SK-N-SH treated with all-trans-retinoic acid at 6 μM for 48 hours (cell line): Measurements from ENCODE around the gene CELF1.

Experiments
- ATAC-seq: fragments of 200-7000 bp; cut with Tn5 transposase; 3 replicates; pipeline ENCODE4 v1.9.1; 2020; ENCODE audit warnings: mild to moderate bottlenecking, moderate library complexity
- ARNTL ChIP-seq: fragments of 450-650 bp; formaldehyde crosslinking; IDR thresholded peaks from 2 replicates; pipeline ENCODE4 v1.5.0; 2020; ENCODE audit warnings: low read depth, mild to moderate bottlenecking, moderate library complexity, borderline replicate concordance
- BACH2 ChIP-seq: fragments of 250-450 bp; sonication (Bioruptor Pico); IDR thresholded peaks from 2 replicates; pipeline ENCODE4 v1.9.0; 2021; ENCODE audit warnings: mild to moderate bottlenecking, borderline replicate concordance
- CREB5 ChIP-seq: fragments of 250-450 bp; sonication (Bioruptor Pico); IDR thresholded peaks from 2 replicates; pipeline ENCODE4 v1.5.1; 2020; ENCODE audit warnings: low read depth, mild to moderate bottlenecking, moderate library complexity
- CSDC2 ChIP-seq: fragments of 250-450 bp; sonication (Bioruptor Pico); IDR thresholded peaks from 2 replicates; pipeline ENCODE4 v1.5.0; 2020; ENCODE audit warnings: mild to moderate bottlenecking, moderate library complexity
- ISL1 ChIP-seq: fragments of 250-450 bp; sonication (Bioruptor Pico); IDR thresholded peaks from 2 replicates; pipeline ENCODE4 v2.1.2; 2022; ENCODE audit warnings: mild to moderate bottlenecking, moderate library complexity
- PPARA ChIP-seq: fragments of 250-450 bp; sonication (Bioruptor Pico); IDR thresholded peaks from 2 replicates; pipeline ENCODE4 v1.5.0; 2020; ENCODE audit warnings: mild to moderate bottlenecking, borderline replicate concordance
- RARB ChIP-seq: fragments of 250-450 bp; sonication (Bioruptor Pico); IDR thresholded peaks from 2 replicates; pipeline ENCODE4 v1.8.0; 2021; ENCODE audit warnings: mild to moderate bottlenecking, moderate library complexity
- SNAI2 ChIP-seq: fragments of 250-450 bp; sonication (Bioruptor Pico); IDR thresholded peaks from 2 replicates; pipeline ENCODE4 v1.5.0; 2020; ENCODE audit warnings: mild to moderate bottlenecking, moderate library complexity
- TCF4 ChIP-seq: fragments of 250-450 bp; sonication (Bioruptor Pico); IDR thresholded peaks from 2 replicates; pipeline ENCODE4 v1.8.0; 2021; ENCODE audit warnings: mild to moderate bottlenecking, moderate library complexity, borderline replicate concordance
- TOX ChIP-seq: fragments of 250-450 bp; sonication (Bioruptor Pico); IDR thresholded peaks from 2 replicates; pipeline ENCODE4 v1.8.0; 2021; ENCODE audit warnings: mild to moderate bottlenecking, moderate library complexity, borderline replicate concordance
- ZC3H10 ChIP-seq: fragments of 250-450 bp; sonication (Bioruptor Pico); IDR thresholded peaks from 2 replicates; pipeline ENCODE4 v1.5.1; 2021; ENCODE audit warnings: mild to moderate bottlenecking, moderate library complexity
- ZFP3 ChIP-seq: fragments of 250-450 bp; sonication (Bioruptor Pico); IDR thresholded peaks from 2 replicates; pipeline ENCODE4 v1.5.0; 2020; ENCODE audit warnings: mild to moderate bottlenecking, moderate library complexity
- ZFP30 ChIP-seq: fragments of 450-650 bp; formaldehyde crosslinking; IDR thresholded peaks from 2 replicates; pipeline ENCODE4 v1.5.0; 2022; ENCODE audit warnings: mild to moderate bottlenecking, moderate library complexity
- ZNF565 ChIP-seq: fragments of 450-650 bp; formaldehyde crosslinking; conservative IDR thresholded peaks from 2 replicates; pipeline ENCODE4 v1.5.0; 2020; ENCODE audit warnings: low read depth, mild to moderate bottlenecking, moderate library complexity
- ZNF70 ChIP-seq: fragments of 450-650 bp; formaldehyde crosslinking; IDR thresholded peaks from 2 replicates; pipeline ENCODE4 v1.5.0; 2020; ENCODE audit warnings: mild to moderate bottlenecking, moderate library complexity
- ZNF8 ChIP-seq: fragments of 450-650 bp; formaldehyde crosslinking; IDR thresholded peaks from 2 replicates; pipeline ENCODE4 v1.5.0; 2020; ENCODE audit warnings: mild to moderate bottlenecking, moderate library complexity
- TF ChIP-seq, protein P1 (sequence below): fragments of 250-450 bp; sonication (Bioruptor Pico); IDR thresholded peaks from 2 replicates; pipeline ENCODE4 v1.5.1; 2021; ENCODE audit warnings: mild to moderate bottlenecking, moderate library complexity
- TF ChIP-seq, protein P2 (sequence below): fragments of 250-450 bp; sonication (Bioruptor Pico); IDR thresholded peaks from 2 replicates; pipeline ENCODE4 v1.8.0; 2021; ENCODE audit warnings: low read depth, mild to moderate bottlenecking, moderate library complexity, borderline replicate concordance
- TF ChIP-seq, protein P3 (sequence below): fragments of 250-450 bp; sonication (Bioruptor Pico); IDR thresholded peaks from 2 replicates; pipeline ENCODE4 v1.8.0; 2020; ENCODE audit warnings: mild to moderate bottlenecking, moderate library complexity, borderline replicate concordance

Gene CELF1

DNA sequence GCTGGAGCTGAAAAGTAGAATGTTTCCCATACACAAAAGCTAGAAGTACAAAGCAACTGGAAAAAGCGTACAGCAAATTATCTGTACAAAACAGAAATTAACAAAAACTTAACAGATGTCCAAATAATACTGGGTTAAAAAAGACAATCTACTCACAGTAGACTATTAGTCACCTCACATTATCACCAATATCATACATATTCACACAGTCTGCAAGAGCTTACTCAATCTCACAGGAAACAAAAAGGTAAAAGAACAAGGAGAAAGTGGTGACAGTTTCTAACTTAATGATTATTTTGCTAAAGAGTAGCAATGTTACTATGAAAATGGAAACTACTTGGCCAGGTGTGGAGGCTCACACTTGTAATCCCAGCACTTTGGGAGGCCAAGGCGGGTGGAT lies 11.9 kb downstream of the CELF1 start (continued):
- TF ChIP-seq CREB5 (CRISPR knock-in tag) (no peak), TOX (CRISPR knock-in tag) (no peak), ZFP3 (no peak), RARB (CRISPR knock-in tag) (no peak), ZC3H10 (CRISPR knock-in tag) (no peak)

DNA sequence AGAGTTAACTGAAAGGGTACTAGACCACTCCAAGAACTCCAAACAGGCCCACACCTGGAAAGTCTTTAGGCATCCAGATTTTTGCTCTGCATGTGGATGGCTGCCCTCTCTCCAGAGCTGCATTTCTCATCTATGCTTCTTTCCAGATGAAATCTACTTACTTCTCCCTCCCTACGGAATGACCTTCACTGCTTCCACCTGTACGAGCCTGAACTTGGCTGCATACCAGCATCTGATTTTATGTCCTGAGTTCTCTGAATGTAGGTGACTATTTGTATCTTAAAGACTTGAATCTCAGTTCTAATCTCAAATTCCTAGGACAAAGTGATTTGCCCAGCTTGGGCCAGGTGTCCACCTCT lies 13.3 kb downstream of the CELF1 start:
- TF ChIP-seq CREB5 (CRISPR knock-in tag) (no peak), PPARA (CRISPR knock-in tag) (no peak)
- ATAC-seq, result no peak

DNA sequence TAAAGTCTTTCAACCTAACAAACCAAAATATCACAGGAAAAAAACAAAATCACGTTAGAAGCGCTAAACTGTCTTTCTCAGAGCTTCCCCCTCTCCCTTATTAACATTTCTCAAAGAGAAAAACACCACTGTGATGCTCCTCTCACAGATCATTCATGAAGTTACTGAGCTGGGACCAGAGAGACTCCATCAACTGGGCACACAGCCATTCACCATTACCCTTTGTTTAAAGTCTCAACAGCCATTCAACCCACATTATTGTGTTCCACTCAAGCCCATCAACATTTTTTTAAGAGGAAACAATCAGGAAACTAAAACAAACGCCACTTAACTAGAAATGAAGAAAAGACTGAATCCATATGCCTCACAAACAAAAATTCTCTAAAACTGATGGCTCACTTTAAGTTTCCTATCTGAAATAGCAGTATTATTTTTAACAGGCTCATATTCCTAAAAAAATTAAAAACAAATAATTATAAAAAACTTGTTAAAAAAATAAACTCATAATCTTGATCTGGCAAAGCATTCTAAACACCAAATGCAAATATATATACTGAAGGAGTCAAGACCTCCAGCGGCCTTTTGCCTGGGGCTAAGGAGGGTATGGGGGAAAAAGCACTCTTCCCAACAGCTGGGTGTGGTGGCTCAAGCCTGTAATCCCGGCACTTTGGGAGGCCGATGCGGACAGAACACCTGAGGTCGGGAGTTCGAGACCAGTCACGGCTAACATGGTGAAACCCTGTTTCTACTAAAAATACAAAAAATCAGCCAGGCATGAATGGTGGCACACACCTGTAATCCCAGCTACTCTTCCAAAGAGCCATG lies 14.0 kb downstream of the CELF1 start:
- ATAC-seq, result no peak
- TF ChIP-seq BACH2 (CRISPR knock-in tag) (no peak), TCF4 (CRISPR knock-in tag) (no peak), ZNF70 (no peak), SNAI2 (CRISPR knock-in tag) (no peak), ZFP30 (no peak)
- TF ChIP-seq, protein P1, sequence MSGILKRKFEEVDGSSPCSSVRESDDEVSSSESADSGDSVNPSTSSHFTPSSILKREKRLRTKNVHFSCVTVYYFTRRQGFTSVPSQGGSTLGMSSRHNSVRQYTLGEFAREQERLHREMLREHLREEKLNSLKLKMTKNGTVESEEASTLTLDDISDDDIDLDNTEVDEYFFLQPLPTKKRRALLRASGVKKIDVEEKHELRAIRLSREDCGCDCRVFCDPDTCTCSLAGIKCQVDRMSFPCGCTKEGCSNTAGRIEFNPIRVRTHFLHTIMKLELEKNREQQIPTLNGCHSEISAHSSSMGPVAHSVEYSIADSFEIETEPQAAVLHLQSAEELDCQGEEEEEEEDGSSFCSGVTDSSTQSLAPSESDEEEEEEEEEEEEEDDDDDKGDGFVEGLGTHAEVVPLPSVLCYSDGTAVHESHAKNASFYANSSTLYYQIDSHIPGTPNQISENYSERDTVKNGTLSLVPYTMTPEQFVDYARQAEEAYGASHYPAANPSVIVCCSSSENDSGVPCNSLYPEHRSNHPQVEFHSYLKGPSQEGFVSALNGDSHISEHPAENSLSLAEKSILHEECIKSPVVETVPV (CRISPR knock-in tag), result no peak

GRCh38 chr11:47536915-47537314 lies 16.0 kb downstream of the CELF1 start:
- no peak for ATAC-seq
- TF ChIP-seq CREB5 (CRISPR knock-in tag) (no peak), ZNF8 (no peak), TCF4 (CRISPR knock-in tag) (no peak), BACH2 (CRISPR knock-in tag) (no peak), ZNF565 (CRISPR knock-in tag) (no peak), TOX (CRISPR knock-in tag) (no peak), ZFP3 (no peak), ISL1 (CRISPR knock-in tag) (no peak)
- TF ChIP-seq, protein P1 (CRISPR knock-in tag), result no peak
- TF ChIP-seq, protein P2, sequence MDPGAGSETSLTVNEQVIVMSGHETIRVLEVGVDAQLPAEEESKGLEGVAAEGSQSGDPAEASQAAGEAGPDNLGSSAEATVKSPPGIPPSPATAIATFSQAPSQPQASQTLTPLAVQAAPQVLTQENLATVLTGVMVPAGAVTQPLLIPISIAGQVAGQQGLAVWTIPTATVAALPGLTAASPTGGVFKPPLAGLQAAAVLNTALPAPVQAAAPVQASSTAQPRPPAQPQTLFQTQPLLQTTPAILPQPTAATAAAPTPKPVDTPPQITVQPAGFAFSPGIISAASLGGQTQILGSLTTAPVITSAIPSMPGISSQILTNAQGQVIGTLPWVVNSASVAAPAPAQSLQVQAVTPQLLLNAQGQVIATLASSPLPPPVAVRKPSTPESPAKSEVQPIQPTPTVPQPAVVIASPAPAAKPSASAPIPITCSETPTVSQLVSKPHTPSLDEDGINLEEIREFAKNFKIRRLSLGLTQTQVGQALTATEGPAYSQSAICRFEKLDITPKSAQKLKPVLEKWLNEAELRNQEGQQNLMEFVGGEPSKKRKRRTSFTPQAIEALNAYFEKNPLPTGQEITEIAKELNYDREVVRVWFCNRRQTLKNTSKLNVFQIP (CRISPR knock-in tag), result no peak

- no peak for ATAC-seq
- no peak for TF ChIP-seq ZNF565 (CRISPR knock-in tag)
- no peak for TF ChIP-seq CSDC2 (CRISPR knock-in tag)
- TF ChIP-seq, protein P3, sequence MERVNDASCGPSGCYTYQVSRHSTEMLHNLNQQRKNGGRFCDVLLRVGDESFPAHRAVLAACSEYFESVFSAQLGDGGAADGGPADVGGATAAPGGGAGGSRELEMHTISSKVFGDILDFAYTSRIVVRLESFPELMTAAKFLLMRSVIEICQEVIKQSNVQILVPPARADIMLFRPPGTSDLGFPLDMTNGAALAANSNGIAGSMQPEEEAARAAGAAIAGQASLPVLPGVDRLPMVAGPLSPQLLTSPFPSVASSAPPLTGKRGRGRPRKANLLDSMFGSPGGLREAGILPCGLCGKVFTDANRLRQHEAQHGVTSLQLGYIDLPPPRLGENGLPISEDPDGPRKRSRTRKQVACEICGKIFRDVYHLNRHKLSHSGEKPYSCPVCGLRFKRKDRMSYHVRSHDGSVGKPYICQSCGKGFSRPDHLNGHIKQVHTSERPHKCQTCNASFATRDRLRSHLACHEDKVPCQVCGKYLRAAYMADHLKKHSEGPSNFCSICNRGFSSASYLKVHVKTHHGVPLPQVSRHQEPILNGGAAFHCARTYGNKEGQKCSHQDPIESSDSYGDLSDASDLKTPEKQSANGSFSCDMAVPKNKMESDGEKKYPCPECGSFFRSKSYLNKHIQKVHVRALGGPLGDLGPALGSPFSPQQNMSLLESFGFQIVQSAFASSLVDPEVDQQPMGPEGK (CRISPR knock-in tag), result no peak
- no peak for TF ChIP-seq RARB (CRISPR knock-in tag)
- TF ChIP-seq ARNTL, result no peak
- TF ChIP-seq ISL1 (CRISPR knock-in tag), result no peak
Measured at GRCh38 chr11:47534704-47535251, 18.2 kb downstream of the CELF1 start.
